Measurements from ENCODE around the gene SAP30.

DNA sequence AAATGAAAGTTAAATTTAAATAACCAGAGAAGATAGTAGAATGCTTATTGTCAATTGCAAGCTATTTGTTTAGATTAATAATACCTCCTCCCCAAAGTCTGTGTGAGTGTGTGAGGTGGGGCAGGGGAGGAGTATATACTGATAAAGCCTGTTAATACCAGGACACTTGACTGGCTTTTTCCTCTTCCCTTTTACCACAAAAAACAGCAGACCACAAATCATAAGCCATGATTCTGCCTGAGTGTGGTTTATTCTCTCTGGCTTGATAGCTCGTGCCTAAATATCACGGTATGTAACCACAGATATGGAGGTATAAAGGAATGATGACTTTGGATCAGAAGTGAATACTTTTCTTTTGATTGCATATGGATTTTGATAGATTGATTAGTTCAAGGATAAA, 50.0 kb downstream of the SAP30 start:
- TF ChIP-seq, protein P1, sequence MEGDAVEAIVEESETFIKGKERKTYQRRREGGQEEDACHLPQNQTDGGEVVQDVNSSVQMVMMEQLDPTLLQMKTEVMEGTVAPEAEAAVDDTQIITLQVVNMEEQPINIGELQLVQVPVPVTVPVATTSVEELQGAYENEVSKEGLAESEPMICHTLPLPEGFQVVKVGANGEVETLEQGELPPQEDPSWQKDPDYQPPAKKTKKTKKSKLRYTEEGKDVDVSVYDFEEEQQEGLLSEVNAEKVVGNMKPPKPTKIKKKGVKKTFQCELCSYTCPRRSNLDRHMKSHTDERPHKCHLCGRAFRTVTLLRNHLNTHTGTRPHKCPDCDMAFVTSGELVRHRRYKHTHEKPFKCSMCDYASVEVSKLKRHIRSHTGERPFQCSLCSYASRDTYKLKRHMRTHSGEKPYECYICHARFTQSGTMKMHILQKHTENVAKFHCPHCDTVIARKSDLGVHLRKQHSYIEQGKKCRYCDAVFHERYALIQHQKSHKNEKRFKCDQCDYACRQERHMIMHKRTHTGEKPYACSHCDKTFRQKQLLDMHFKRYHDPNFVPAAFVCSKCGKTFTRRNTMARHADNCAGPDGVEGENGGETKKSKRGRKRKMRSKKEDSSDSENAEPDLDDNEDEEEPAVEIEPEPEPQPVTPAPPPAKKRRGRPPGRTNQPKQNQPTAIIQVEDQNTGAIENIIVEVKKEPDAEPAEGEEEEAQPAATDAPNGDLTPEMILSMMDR (IDR thresholded peaks at IDR 0.05) = no peak
- TF ChIP-seq POLR2A (IDR thresholded peaks at IDR 0.05) (no peak), EP300 (IDR thresholded peaks at IDR 0.05) (no peak)
